GM21381 (cell line): ENCODE data around the gene BCAS4.

ENCODE experiments used
- ATAC-seq: cut with Tn5 transposase; IDR thresholded peaks from one replicate; pipeline ENCODE4 v1.9.1; 2021; ENCODE audit warnings: mild to moderate bottlenecking, moderate library complexity; ENCODE audit not compliant: unreplicated experiment

The BCAS4 gene

GRCh38 chr20:50821257-50821921 is 26.5 kb downstream of the BCAS4 start:
- no peak for ATAC-seq

GRCh38 chr20:50821994-50822393 is 27.1 kb downstream of the BCAS4 start:
- ATAC-seq: no peak

- ATAC-seq: no peak
These were observed 28.5 kb downstream of the BCAS4 start for GRCh38 chr20:50823319-50823718.

- no peak for ATAC-seq
These were observed 29.3 kb downstream of the BCAS4 start for GRCh38 chr20:50824137-50824536.

GRCh38 chr20:50826121-50826520 is 31.3 kb downstream of the BCAS4 start:
- ATAC-seq: no peak

GRCh38 chr20:50828363-50829136 is 33.7 kb downstream of the BCAS4 start:
- no peak for ATAC-seq

- no peak for ATAC-seq
These were observed 36.8 kb downstream of the BCAS4 start for GRCh38 chr20:50831622-50832021.

- ATAC-seq: no peak
These were observed 39.7 kb downstream of the BCAS4 start for GRCh38 chr20:50834599-50835005.

- ATAC-seq: peak; percentile 71
These were observed 42.9 kb downstream of the BCAS4 start for GRCh38 chr20:50837532-50838321.

- no peak for ATAC-seq
These were observed 43.4 kb downstream of the BCAS4 start for GRCh38 chr20:50838322-50838625.

GRCh38 chr20:50838707-50839385 is 44.0 kb downstream of the BCAS4 start:
- no peak for ATAC-seq

- ATAC-seq: no peak
These were observed 48.0 kb downstream of the BCAS4 start for GRCh38 chr20:50842821-50843220.

GRCh38 chr20:50843331-50844276 is 48.7 kb downstream of the BCAS4 start:
- no peak for ATAC-seq

- ATAC-seq: peak; percentile 95
These were observed 49.7 kb downstream of the BCAS4 start for GRCh38 chr20:50844430-50845100.

GRCh38 chr20:50845566-50846215 is 50.8 kb downstream of the BCAS4 start:
- ATAC-seq: no peak

- no peak for ATAC-seq
These were observed 53.5 kb downstream of the BCAS4 start for GRCh38 chr20:50848341-50848808.

GRCh38 chr20:50848846-50849673 is 54.2 kb downstream of the BCAS4 start:
- ATAC-seq: no peak

- no peak for ATAC-seq
These were observed 55.9 kb downstream of the BCAS4 start for GRCh38 chr20:50850721-50851286.
